Caco-2 (cell line): Measurements from ENCODE around the gene HHIPL1. TPM values are rescaled to one million over a fixed set of nuclear protein-coding genes. Genes with fewer than 3 reads are reported as not detected.

ENCODE experiments used
- BruUV-seq: library from RNA; stranded (reverse); fragments of 400-500 nt; replicated peaks from 2 replicates; lab custom pipeline; 2021; lab: Mats Ljungman, UMichigan
- CTCF ChIA-PET: fragments of 300-600 bp; sonication (Branson Sonifier 250); formaldehyde crosslinking; loops from one replicate; lab custom pipeline; 2022; ENCODE audit warnings: antibody characterized with exemption; lab: Charles Lee
- POLR2A ChIA-PET: fragments of 300-600 bp; sonication (Branson Sonifier 250); formaldehyde crosslinking; loops from one replicate; lab custom pipeline; 2022; ENCODE audit warnings: antibody characterized with exemption; lab: Charles Lee
- DNase-seq, 2 experiments: peaks; one replicate each; pipeline versions ENCODE4 v3.0.0 to v3.0.0-alpha.2; 2020 to 2022
- H3K27me3 ChIP-seq: replicated peaks from 2 replicates; pipeline ENCODE4 v1.6.0; 2011; ENCODE audit warnings: low read length; ENCODE audit not compliant: control insufficient read depth, insufficient read depth
- H3K36me3 ChIP-seq: 2 replicates; pipeline ENCODE4 v1.5.1; 2011; ENCODE audit warnings: low read length; ENCODE audit not compliant: control insufficient read depth, insufficient read depth
- H3K4me1 ChIP-seq: fragments of 250-450 bp; sonication (Bioruptor Pico); 2 replicates; pipeline ENCODE4 v1.5.1; 2020; ENCODE audit warnings: mild to moderate bottlenecking
- H3K4me3 ChIP-seq: 2 replicates; pipeline ENCODE4 v1.5.1; 2011; ENCODE audit warnings: low read depth, mild to moderate bottlenecking, control low read depth, low read length
- H3K9me3 ChIP-seq: fragments of 250-450 bp; sonication (Bioruptor Pico); 2 replicates; pipeline ENCODE4 v1.5.1; 2020; ENCODE audit warnings: mild to moderate bottlenecking, moderate library complexity
- H3K27ac Mint-ChIP-seq: one replicate; pipeline ENCODE4 v1.8.0; 2022; ENCODE audit warnings: mixed read lengths; ENCODE audit not compliant: unreplicated experiment
- H3K27me3 Mint-ChIP-seq: one replicate; pipeline ENCODE4 v1.8.0; 2022; ENCODE audit warnings: mixed read lengths; ENCODE audit not compliant: insufficient read depth, unreplicated experiment
- H3K36me3 Mint-ChIP-seq: one replicate; pipeline ENCODE4 v1.8.0; 2022; ENCODE audit warnings: mild to moderate bottlenecking, mixed read lengths; ENCODE audit not compliant: insufficient read depth, unreplicated experiment
- H3K4me1 Mint-ChIP-seq: one replicate; pipeline ENCODE4 v1.8.0; 2022; ENCODE audit warnings: low read depth, mixed read lengths; ENCODE audit not compliant: unreplicated experiment
- H3K4me3 Mint-ChIP-seq: one replicate; pipeline ENCODE4 v1.8.0; 2022; ENCODE audit warnings: mild to moderate bottlenecking, moderate library complexity, mixed read lengths; ENCODE audit not compliant: unreplicated experiment
- H3K9me3 Mint-ChIP-seq: one replicate; pipeline ENCODE4 v1.8.0; 2022; ENCODE audit warnings: mixed read lengths; ENCODE audit not compliant: unreplicated experiment
- CTCF ChIP-seq, 2 experiments: fragments of 200-600 bp in 1 of 2; IDR thresholded peaks; 1 replicate in 1 of 2; 2 replicates in 1 of 2; pipeline versions ENCODE4 v1.5.1 to v1.8.0; 2011 to 2022; ENCODE audit warnings: antibody characterized with exemption in 1 of 2, control low read depth in 1 of 2, inconsistent platforms in 1 of 2, low read depth in 1 of 2, low read length in 1 of 2, mild to moderate bottlenecking in 1 of 2, moderate library complexity in 1 of 2; ENCODE audit not compliant: insufficient read depth in 1 of 2, severe bottlenecking in 1 of 2, unreplicated experiment in 1 of 2
- intact Hi-C: fragments of 100-400 bp; cut with micrococcal nuclease; formaldehyde crosslinking; loops from one replicate; pipeline ENCODE4 v1.10.0; 2022; ENCODE audit not compliant: unreplicated experiment
- total RNA-seq: library from RNA; stranded (reverse); gene quantifications from 2 replicates; pipeline ENCODE4 v1.2.3, GENCODE V29; 2022

HHIPL1 gene
- total RNA-seq, 1 experiment from 2014 or later: 2.9 TPM

GRCh38 chr14:99673305-99674063 is 28.6 kb downstream of the HHIPL1 start:
- no peaks in the 10 kb centered on the region for H3K36me3 Mint-ChIP-seq
- no peak overlapping the region for H3K4me3 Mint-ChIP-seq
- no peaks in the 10 kb centered on the region for H3K9me3 Mint-ChIP-seq
- Histone ChIP-seq H3K27me3 (no peaks in the 10 kb centered on the region), H3K36me3 (no peaks in the 10 kb centered on the region), H3K9me3 (peaks cover 9% of the 10 kb centered on the region), H3K4me1 (peaks cover 7% of the 10 kb centered on the region; the same call in 1 of the 2 replicates), H3K4me3 (no peak overlapping the region)
- CTCF ChIA-PET: no interaction called here
- H3K27me3 Mint-ChIP-seq: no peaks in the 10 kb centered on the region
- no peak for TF ChIP-seq CTCF (IDR thresholded peaks at IDR 0.05; ENCODE audit: insufficient read depth in 1 of 2, low read depth in 1 of 2, low read length in 1 of 2, severe bottlenecking in 1 of 2, unreplicated experiment in 1 of 2)
- no TSS peak for BruUV-seq
- H3K27ac Mint-ChIP-seq: no peak overlapping the region
- peaks cover 7% of the 10 kb centered on the region for H3K4me1 Mint-ChIP-seq
- intact Hi-C loops: no loop called here
- POLR2A ChIA-PET: no interaction called here
- DNase-seq: no peak

GRCh38 chr14:99674064-99674650 is 29.2 kb downstream of the HHIPL1 start:
- Mint-ChIP-seq H3K4me3 (no peak overlapping the region), H3K27ac (no peak overlapping the region), H3K4me1 (peaks cover 7% of the 10 kb centered on the region), H3K9me3 (no peaks in the 10 kb centered on the region), H3K27me3 (no peaks in the 10 kb centered on the region), H3K36me3 (no peaks in the 10 kb centered on the region)
- Histone ChIP-seq H3K36me3 (no peaks in the 10 kb centered on the region), H3K27me3 (no peaks in the 10 kb centered on the region), H3K4me3 (no peak overlapping the region), H3K4me1 (peaks cover 7% of the 10 kb centered on the region; the same call in 1 of the 2 replicates), H3K9me3 (peaks cover 15% of the 10 kb centered on the region)
- ChIA-PET POLR2A (no interaction called here), CTCF (no interaction called here)
- no peak for DNase-seq
- intact Hi-C loops: no loop called here
- no TSS peak for BruUV-seq
- TF ChIP-seq CTCF (IDR thresholded peaks at IDR 0.05; ENCODE audit: insufficient read depth in 1 of 2, low read depth in 1 of 2, low read length in 1 of 2, severe bottlenecking in 1 of 2, unreplicated experiment in 1 of 2): no peak

GRCh38 chr14:99674776-99675381 is 29.9 kb downstream of the HHIPL1 start:
- CTCF ChIA-PET: no interaction called here
- H3K9me3 ChIP-seq: peaks cover 15% of the 10 kb centered on the region
- BruUV-seq: no TSS peak
- H3K27me3 ChIP-seq: no peaks in the 10 kb centered on the region
- Mint-ChIP-seq H3K36me3 (no peaks in the 10 kb centered on the region), H3K27ac (no peak overlapping the region), H3K27me3 (no peaks in the 10 kb centered on the region), H3K4me3 (no peak overlapping the region), H3K9me3 (no peaks in the 10 kb centered on the region), H3K4me1 (peaks cover 7% of the 10 kb centered on the region)
- no peak overlapping the region for H3K4me3 ChIP-seq
- H3K4me1 ChIP-seq: peaks cover 7% of the 10 kb centered on the region; the same call in 1 of the 2 replicates
- POLR2A ChIA-PET: no interaction called here
- DNase-seq: no peak
- no peaks in the 10 kb centered on the region for H3K36me3 ChIP-seq
- intact Hi-C loops: no loop called here
- TF ChIP-seq CTCF (IDR thresholded peaks at IDR 0.05; ENCODE audit: insufficient read depth in 1 of 2, low read depth in 1 of 2, low read length in 1 of 2, severe bottlenecking in 1 of 2, unreplicated experiment in 1 of 2): no peak
